A673 (cell line): Measurements from ENCODE around the gene SERPINH1.

Source experiments
- CTCF ChIP-seq: fragments of 300-800, 200-600 bp; sonication (generic); conservative IDR thresholded peaks from 2 replicates; pipeline ENCODE4 v1.5.1; 2017; ENCODE audit warnings: low read depth, mild to moderate bottlenecking, antibody characterized with exemption, low read length, moderate library complexity, mixed read lengths
- EZH2 ChIP-seq: fragments of 200-600 bp; sonication (generic); IDR thresholded peaks from 2 replicates; pipeline ENCODE4 v1.6.1; 2017; ENCODE audit warnings: borderline replicate concordance, low read depth, mild to moderate bottlenecking, mixed read lengths, antibody characterized with exemption, low read length; ENCODE audit not compliant: poor library complexity, severe bottlenecking

DNA sequence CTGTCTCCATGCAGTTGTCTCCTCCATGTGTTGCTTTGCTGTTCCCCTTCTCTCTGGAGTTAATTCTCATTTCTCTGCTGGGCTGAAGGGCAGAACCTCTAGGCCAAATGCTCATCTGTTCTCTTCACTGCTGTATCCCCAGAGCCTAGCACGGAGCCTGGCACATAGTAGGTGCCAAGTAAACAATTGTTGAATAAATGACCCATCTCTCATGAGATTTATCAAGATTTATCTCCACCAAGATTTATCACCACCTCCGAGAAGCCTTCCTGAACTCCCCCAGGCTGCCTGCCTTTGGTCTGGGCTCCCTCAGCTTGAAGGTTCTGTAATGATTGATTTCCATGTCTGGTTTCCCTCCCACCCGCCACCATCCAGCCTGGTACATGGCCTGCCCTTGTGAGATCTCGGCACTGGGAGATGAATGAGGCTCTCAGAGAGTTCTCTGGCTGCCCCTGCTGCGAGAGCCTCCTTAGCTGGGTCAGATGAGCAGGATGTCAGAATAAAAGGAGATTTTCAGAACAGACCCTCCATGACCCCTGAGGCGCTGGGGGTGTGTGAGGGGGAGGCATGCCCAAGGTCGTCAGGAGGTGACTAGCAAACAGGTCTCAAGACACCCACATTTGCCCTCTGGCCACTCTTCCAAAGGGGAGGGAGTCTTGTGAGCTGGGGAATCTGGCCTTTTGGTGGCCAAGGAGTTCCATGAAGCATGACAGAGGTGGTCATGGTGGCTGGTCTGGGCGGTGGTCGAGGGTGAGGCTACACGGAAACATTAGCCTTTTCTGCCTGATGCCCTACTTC lies 33.9 kb upstream of the SERPINH1 start:
- TF ChIP-seq EZH2 (no peak), CTCF (no peak)
